B cell (primary cell): Measurements from ENCODE around the gene CYP51A1.

Experiments used
- EZH2 ChIP-seq: IDR thresholded peaks from 2 replicates; pipeline ENCODE4 v1.6.1; 2012; ENCODE audit warnings: borderline replicate concordance, low read depth, mild to moderate bottlenecking, moderate library complexity, low read length; ENCODE audit not compliant: insufficient read depth, poor library complexity, severe bottlenecking
- TF ChIP-seq, protein P1 (sequence below): fragments of 200-600 bp; IDR thresholded peaks from one replicate; pipeline ENCODE4 v1.8.0; 2022; ENCODE audit warnings: antibody characterized with exemption, mild to moderate bottlenecking

DNA sequence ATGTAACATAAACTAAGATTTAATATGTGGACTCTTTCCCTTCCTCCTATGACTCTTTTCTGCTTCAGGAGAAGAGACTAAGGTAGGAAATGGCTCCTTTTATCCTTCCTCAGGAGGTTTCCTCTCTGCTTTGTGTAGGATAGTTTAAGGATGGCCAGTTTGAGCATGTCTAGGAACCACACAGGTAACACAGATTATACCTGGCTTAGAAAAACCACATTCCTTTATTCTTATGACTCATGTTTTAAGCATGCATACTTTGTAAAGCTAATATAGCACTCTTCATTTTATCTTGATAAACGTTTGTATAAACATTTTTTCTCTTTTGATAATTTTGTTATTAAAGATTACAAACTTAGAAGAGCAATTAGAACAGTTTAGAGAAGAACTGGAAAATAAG, 57.8 kb downstream of the CYP51A1 start:
- no peak for TF ChIP-seq EZH2
- TF ChIP-seq, protein P1, sequence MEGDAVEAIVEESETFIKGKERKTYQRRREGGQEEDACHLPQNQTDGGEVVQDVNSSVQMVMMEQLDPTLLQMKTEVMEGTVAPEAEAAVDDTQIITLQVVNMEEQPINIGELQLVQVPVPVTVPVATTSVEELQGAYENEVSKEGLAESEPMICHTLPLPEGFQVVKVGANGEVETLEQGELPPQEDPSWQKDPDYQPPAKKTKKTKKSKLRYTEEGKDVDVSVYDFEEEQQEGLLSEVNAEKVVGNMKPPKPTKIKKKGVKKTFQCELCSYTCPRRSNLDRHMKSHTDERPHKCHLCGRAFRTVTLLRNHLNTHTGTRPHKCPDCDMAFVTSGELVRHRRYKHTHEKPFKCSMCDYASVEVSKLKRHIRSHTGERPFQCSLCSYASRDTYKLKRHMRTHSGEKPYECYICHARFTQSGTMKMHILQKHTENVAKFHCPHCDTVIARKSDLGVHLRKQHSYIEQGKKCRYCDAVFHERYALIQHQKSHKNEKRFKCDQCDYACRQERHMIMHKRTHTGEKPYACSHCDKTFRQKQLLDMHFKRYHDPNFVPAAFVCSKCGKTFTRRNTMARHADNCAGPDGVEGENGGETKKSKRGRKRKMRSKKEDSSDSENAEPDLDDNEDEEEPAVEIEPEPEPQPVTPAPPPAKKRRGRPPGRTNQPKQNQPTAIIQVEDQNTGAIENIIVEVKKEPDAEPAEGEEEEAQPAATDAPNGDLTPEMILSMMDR: no peak
